ENCODE results near the gene COMT.

COMT gene

DNA sequence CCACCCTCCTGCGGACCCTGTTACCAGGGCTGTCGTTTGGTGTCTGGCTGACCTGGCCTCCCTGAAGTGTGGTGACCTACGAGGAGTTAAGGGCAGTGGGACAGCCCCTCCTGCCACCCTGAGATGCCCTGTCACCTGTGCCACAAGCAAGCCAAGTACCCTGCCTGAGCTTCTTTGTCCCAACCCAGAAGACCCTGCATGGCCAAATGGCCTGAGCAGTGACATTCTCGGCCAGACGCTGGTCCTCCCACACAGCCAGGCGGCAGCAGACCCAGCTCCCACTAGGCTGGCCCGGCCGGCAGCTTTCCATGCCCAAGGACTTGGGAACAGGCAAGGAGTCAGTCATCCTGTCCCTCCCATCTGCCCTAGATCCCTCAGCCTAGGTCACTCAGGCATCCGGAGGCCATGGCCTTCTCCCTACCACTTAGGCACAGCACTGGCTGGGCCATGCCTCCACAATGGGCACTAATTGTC is 67.5 kb downstream of the COMT start:
- DNase-seq (ENCODE audit: extremely low read depth in 1 of 2, low read depth in 1 of 2) = no peak

DNA sequence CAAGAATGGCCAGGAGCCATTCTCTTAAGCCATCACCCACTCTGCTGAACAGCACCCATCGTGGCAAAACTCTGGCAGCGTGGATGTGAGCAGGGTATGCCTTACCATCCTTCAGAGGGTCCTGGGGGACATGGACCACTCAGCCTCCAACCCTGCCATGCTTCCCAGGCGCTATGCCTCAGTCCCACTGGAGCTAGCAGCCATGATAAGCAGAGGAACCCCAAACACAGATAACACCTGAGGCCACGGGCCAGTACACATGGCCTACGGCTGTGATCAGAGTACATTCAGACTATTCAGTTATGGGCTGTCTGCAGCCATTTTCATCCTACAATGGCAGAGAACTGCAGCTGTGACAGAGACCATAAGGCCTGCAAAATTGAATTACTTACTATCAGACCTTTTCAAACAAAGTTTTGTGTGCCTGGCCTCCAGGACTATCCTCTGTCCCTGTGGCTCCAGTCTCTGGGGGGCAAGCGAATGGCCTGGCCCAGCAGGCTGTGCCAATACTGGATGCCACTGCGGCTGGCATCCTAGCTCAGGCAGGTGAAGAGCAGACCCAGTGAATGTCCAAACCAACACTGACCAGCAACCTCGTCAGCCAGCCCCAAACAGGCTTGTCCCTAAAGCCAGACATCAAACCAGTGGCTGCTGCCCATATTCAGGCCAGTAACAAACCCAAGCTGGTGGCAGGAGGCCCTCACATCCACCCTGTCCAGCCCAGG is 68.2 kb downstream of the COMT start:
- DNase-seq (ENCODE audit: extremely low read depth in 1 of 2, low read depth in 1 of 2) = no peak

DNA sequence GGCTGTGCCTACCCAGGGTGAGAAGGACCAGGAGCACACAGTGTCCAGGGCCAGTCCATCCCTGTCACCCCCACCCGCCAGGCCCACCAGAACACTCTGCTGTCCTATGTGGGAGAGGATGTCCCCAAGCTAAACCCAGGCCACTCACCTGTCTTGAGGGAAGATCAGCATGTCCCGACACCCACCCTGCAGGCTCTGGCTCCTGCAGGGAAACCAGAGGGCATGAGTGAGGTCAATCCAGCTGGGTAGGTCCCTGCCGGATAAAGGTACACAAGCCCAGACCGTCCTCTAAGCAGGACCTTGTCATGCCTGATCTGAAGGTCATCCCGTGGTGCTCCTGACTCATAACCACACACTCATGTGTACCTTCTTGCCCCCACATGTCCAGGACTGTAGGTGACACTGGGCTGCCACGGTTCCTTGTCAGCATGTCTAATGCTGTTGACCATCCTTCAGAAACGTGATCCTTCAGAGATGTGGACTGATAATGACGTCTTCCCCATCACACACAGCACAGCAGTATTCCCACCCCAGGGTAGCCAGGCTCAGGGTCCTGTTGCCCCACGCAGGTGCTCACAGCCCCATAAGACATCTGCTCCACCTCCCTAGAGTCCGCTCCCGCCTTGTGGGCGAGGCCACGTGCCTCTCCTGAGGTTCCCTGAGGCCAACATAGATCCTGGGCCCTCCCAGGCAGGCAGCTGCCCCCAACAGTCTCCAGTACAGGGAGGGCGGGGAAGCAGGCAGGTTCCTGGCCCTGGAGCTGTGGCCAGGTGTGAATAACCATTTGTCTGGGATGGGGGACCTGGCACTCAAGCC is 68.9 kb downstream of the COMT start:
- no peak for DNase-seq (ENCODE audit: extremely low read depth in 1 of 2, low read depth in 1 of 2)

DNA sequence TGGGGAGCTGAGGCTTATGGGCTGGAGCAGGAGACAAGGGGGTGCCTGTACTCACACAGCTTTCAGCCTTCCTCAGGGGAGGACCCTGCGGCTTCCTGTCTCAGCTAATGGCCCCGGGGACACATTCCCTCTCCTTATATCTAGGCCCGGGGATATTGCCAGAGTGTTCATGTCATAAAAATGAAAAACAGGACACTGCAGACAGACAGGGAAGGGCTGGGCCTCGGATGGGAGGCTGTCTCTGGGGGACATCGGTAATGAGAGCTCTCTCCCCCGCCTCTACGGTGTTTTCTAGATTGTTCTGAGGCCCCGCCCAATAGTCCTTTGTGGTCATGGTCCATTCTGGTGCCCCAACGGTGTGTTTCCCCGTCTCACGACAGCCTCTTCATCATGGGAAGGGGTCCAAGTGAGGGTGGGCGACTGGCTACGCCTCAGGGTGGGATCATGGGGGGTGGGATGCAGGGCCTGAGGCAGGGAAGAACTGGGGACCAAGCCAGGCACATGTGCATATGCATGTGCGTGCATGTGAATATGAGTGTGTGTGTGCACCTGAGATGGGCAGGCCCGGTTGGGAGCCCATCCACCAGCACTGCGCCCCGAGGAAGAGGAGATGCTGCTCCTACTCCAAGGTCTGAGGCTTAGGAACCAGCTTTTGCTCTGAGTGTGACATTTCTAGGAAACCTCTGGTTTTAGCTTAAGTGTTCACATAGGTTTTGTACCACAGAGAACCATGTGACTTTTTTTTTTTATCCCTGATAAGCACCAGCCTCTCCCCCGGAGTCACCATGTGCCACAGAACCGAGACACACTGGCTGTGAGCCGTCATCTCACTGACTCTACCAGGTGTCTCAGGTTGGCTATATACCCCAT is 69.8 kb downstream of the COMT start:
- no peak for DNase-seq (ENCODE audit: extremely low read depth in 1 of 2, low read depth in 1 of 2)

DNA sequence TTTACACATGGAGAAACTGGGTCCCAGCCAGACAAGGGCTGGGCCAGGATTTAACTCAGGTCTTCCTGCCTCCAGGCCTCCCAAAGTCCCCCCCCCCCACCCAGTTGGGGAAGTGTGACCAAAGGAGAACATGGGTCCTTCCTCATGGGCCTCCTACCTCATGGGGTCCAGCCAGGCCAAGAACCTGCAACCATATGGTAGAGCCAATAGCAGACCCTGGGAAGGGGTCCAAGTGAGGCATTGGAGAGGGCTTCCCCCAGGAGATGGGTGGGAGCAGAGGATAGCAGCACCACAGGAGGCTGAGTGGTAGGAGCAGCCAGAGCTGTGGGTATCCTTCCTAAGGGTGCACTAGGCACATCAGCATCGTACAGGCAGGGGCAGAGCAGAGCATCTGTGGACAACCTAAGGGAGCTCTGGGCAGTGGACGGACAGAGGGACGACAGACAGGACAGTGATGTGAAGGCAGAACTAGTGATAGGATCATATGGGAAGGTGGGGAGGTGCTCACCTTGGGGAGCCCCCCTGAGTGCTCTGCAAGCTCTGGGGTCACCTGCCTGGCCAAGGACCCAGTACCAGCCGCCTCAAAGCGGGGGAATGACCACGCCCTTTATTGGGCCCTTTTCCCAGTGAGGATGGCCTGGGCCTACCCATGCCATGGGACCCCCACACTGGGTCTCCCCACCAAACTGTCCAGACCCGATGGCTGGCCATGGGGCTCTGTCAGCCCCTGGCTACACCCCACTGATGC is 70.6 kb downstream of the COMT start:
- DNase-seq (ENCODE audit: extremely low read depth in 1 of 2, low read depth in 1 of 2) = no peak

DNA sequence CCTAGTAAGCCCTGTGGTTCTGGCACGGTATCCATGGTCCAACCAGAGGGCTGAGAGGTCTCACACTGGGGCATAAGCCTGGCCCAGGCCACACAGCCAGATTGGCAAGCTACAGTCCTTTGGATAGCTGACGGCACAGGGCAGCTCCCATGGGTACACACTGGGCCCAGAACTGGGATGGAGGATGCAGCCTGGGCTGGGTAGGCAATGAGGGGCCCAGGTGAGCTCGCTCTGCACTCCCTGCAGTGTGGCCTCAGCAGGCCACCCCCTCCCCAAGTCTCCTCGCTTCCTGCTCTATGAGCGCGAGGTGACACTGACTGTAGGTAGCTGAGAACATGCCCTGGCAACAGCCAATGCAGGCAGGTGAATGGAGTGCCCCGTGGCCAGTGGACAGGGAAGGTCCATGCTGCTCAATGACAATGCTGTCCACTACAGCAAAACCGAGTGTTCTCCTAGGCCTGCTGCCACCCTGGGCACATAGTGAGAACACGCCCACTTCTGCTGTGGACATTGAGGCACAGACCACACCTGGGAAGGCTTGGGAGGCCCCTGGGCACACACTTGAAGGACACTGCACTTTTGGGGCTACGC is 71.3 kb downstream of the COMT start:
- DNase-seq (ENCODE audit: extremely low read depth in 1 of 2, low read depth in 1 of 2) = no peak

DNA sequence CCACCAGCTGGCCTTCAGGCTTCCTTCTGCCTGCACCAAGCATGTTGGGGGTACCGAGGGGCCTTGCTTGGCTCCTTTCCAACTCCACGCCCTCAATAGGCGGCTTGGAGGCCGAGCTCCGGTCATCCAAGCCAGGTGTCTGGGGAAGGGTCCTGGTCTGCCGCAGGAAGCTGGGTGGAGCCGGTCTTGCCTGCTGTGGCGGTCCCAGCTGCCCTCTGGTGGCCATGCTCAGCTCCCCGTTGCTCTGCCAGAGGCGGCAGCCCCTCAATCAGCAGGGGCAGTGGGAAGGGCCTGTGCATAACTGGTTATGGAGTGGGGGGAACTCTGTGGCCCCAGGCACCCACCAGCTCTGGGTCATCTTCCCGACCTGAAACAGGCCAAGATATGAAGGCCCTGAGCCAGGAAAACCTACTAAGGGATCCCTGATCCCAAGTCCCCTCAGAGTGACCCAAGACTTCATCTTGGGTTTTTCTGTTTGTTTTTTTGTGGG is 71.9 kb downstream of the COMT start:
- DNase-seq (ENCODE audit: extremely low read depth in 1 of 2, low read depth in 1 of 2) = no peak

DNA sequence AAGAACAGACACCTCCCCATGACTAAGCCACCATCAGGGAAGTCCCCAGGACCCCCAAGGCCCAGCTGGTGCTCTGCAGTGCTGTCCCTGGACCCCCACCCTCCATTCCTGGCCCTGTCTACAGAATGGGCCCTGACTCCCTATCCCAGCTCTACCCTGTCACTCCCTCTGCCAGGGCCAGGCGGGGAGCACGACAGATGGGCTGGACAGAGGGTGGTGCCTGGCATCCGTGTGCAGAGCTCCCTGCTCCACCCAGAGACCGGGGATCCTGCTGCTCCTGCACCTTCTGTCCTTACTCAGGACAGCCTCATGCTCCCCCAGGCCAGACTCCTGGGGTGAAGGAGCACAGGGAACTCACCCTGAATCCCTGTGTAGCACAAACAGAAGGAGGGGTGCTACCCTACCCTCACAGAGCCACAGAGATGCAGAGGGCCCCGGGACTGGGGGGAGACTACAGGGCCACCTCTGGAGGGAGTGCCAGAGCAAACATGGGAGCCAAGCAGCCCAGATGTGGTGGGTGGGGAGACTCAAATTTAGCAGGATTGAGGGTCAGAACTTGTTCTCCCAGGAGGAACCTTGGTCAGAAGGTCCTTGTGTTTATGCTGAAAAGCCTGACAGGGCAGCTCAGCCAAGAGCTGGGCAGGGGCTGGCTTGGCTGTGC is 73.1 kb downstream of the COMT start:
- no peak for DNase-seq (ENCODE audit: extremely low read depth in 1 of 2, low read depth in 1 of 2)

DNA sequence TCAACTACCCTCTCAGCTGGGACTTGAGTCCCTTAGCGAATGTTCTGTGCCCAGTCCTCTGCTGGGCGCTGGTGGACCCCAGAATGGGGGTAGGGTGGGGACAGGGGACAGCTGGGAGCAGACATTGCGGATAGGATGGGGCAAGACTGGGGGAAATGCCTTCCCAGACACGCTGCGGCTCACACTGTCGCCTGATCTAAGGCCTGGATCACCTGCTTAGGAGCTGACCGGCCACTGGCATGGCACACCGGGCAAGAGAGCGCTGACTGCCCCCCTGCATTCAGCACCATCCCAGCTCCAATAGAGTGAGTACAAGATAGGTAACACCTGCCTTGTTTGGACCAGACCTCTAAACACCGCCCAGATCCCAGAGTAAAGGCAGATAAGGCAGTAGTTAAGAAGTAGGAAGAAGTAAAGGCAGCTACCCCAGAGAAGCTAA is 73.6 kb downstream of the COMT start:
- DNase-seq (ENCODE audit: extremely low read depth in 1 of 2, low read depth in 1 of 2) = no peak

DNA sequence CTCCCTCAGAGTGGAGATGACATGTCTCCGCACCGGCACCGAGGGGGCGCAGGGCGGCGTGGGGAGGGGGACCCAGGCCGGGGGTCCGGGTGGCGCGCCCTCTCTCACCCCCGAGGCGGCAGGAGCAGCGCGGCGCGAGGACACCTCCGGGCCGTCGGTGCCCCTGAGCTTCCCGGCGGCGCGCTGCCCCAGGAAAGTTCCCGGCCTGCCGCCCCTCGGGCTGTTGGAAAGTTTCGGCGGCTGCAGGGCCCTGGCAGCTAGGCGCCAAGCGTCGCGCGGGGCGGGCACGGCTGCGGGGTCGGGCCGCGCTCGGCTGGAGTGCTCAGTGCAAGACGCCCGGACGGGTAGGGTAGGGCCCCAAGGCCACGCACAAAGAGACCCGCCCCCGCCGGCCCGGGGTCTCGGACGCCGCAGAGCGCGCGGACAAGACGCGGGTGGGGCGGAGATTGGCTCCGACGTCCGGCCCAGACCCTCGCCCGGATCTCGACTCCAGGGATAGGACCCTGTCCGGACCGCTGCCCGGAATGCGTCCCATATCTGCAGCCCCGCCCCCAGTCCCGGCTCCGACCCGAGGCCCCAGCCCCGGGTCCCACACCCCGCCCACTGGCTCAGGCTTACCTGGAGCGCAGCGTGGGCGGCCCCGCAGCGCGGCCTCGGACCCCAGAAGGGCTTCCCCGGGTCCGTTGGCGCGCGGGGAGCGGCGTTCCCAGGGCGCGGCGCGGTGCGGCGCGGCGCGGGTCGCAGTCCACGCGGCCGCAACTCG is 74.6 kb downstream of the COMT start:
- DNase-seq (ENCODE audit: extremely low read depth in 1 of 2, low read depth in 1 of 2) = no peak

DNA sequence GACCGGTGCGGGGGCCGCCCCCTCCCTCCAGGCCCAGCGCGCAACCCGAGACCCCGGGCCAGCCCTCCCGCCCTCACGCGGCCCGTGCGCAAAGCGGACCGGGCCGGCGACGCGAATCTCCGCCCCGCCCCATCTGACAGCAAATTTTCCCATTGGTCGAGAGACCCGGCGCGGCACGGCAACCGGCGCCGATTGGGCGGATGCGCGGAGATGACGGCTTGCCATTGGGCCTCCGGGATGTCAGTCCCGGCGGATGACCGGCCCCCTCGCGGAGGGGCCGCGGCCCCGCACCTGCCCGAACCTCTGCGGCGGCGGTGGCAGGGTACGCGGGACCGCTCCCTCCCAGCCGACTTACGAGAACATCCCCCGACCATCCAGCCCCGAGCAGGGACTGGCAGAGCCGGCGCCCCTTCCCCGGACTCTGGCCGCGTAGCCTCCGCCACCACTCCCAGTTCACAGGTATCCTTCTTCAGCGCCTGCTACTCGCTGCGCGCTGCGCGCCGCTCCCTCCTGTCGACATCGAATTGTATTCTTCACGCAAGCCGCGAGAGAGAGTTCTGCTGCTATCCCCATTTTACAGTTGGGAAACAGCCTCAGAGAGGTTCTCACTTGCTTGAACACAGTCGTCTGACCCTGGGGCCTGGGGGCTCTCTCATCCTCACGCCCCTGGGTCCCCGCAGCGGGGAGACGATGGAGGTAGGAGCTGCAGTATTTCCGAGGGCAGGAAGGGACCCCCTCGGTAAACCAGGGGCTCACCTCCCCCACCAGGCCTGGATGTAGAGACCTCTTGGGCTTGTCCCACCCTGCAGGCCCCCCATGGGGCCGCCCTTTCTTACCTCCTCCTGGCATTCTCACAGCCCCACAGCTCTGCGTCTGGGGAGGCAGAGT is 75.4 kb downstream of the COMT start, which contains the start of gene ARVCF:
Gene ARVCF (minus strand): TSS at position 90 of the 888 bp plus-strand sequence. CDS start 26,029 bp downstream, outside the sequence.
- DNase-seq (ENCODE audit: extremely low read depth in 1 of 2, low read depth in 1 of 2) = peak; percentile 78 to 79

DNA sequence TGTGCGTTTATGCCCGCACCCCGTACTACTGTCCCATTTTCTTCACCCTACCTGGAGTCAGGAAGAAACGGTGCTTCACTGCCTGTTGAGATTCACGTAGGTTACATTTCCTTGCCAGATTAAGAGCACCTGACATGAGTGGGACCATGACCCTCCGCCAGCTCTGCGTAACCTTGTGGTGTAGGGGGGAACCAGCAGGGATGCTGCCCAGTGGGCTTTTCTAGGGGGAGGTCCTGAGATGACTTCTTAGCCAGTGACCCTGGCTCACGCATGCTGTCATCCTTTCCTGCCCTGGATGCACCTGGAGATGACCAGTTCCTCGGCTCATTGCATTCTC is 76.0 kb downstream of the COMT start:
- no peak for DNase-seq (ENCODE audit: extremely low read depth in 1 of 2, low read depth in 1 of 2)

DNA sequence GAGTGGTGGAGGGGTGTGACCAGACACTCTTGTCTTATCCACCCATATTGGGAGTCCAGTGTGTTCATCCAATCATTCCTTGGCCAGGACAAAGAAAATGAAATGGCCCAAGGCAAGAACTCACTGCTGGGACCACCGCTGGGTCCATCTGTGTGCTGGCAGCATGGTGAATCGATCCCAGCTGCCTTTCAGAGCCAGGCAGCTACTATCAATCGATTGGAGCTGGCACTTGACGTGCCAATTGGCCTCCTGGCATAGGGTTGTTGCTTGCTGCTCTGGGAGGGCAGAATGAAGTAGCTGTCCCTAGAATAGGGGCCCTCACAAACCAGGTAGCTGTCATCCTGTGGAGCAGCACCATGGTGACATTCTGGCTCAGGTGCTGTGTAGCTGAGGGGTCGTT is 76.4 kb downstream of the COMT start:
- no peak for DNase-seq (ENCODE audit: extremely low read depth in 1 of 2, low read depth in 1 of 2)
